GM12891 (cell line): ENCODE measurements around the gene PREX1.

ENCODE experiments used
- DNase-seq: peaks from one replicate; pipeline ENCODE4 v3.0.0; 2011; ENCODE audit warnings: low spot score; ENCODE audit not compliant: insufficient read length
- FAIRE-seq: peaks from 2 replicates; lab custom pipeline; 2011; peaks lifted over from hg19 to GRCh38; lab: Jason Lieb, UNC
- PAX5 ChIP-seq: IDR thresholded peaks from 2 replicates; pipeline ENCODE4 v1.6.1; 2011; ENCODE audit warnings: low read length, moderate library complexity, mild to moderate bottlenecking; ENCODE audit not compliant: insufficient read depth, severe bottlenecking
- POLR2A ChIP-seq: IDR thresholded peaks from 2 replicates; pipeline ENCODE4 v1.6.1; 2011; ENCODE audit warnings: low read depth, low read length, control low read depth
- POLR2AphosphoS5 ChIP-seq: IDR thresholded peaks from 2 replicates; pipeline ENCODE4 v1.6.1; 2011; ENCODE audit warnings: low read depth, low read length, control low read depth
- POU2F2 ChIP-seq: IDR thresholded peaks from 2 replicates; pipeline ENCODE4 v1.6.1; 2011; ENCODE audit warnings: low read depth, mild to moderate bottlenecking, control low read depth, low read length, moderate library complexity
- SPI1 ChIP-seq: IDR thresholded peaks from 2 replicates; pipeline ENCODE4 v1.6.1; 2011; ENCODE audit warnings: low read depth, low read length, control low read depth
- TAF1 ChIP-seq: IDR thresholded peaks from 2 replicates; pipeline ENCODE4 v1.6.1; 2011; ENCODE audit warnings: low read depth, low read length, control low read depth

Gene PREX1

GRCh38 chr20:48626938-48627736, 200.7 kb downstream of the PREX1 start:
- FAIRE-seq: no peak
- no peak for DNase-seq
- no peak for TF ChIP-seq TAF1
- no peak for TF ChIP-seq PAX5
- TF ChIP-seq POLR2A: no peak
- no peak for TF ChIP-seq SPI1
- no peak for TF ChIP-seq POLR2AphosphoS5
- TF ChIP-seq POU2F2: no peak

GRCh38 chr20:48626226-48626937, 201.4 kb downstream of the PREX1 start:
- FAIRE-seq (no peak), DNase-seq (no peak)
- TF ChIP-seq POU2F2 (no peak), TAF1 (no peak), PAX5 (no peak), POLR2A (no peak), POLR2AphosphoS5 (no peak), SPI1 (no peak)

- TF ChIP-seq POLR2AphosphoS5: no peak
- TF ChIP-seq POU2F2: no peak
- no peak for TF ChIP-seq PAX5
- no peak for TF ChIP-seq SPI1
- no peak for TF ChIP-seq POLR2A
- no peak for TF ChIP-seq TAF1
- no peak for DNase-seq
- FAIRE-seq: no peak
These were observed 202.5 kb downstream of the PREX1 start for GRCh38 chr20:48625136-48625900.

GRCh38 chr20:48624315-48625020, 203.3 kb downstream of the PREX1 start:
- TF ChIP-seq POLR2A (no peak), TAF1 (no peak)
- FAIRE-seq (no peak), DNase-seq (no peak)

- FAIRE-seq (no peak), DNase-seq (no peak)
- TF ChIP-seq POU2F2 (no peak), PAX5 (no peak), TAF1 (no peak), SPI1 (no peak), POLR2AphosphoS5 (no peak), POLR2A (no peak)
These were observed 203.9 kb downstream of the PREX1 start for GRCh38 chr20:48623906-48624265.

GRCh38 chr20:48623176-48623905, 204.5 kb downstream of the PREX1 start:
- no peak for FAIRE-seq
- DNase-seq: no peak
- TF ChIP-seq POU2F2: no peak
- TF ChIP-seq SPI1: no peak
- no peak for TF ChIP-seq POLR2AphosphoS5
- no peak; the same call in 1 of the 2 replicates for TF ChIP-seq POLR2A
- no peak for TF ChIP-seq PAX5
- TF ChIP-seq TAF1: no peak

- DNase-seq (no peak), FAIRE-seq (no peak)
- TF ChIP-seq POU2F2: no peak
- TF ChIP-seq POLR2AphosphoS5: no peak
- TF ChIP-seq POLR2A: no peak
- no peak for TF ChIP-seq TAF1
- TF ChIP-seq PAX5: no peak
These were observed 205.4 kb downstream of the PREX1 start for GRCh38 chr20:48622421-48622820.

- DNase-seq (no peak), FAIRE-seq (no peak)
- TF ChIP-seq SPI1 (no peak), POLR2A (peak; percentile 37; the same call in 1 of the 2 replicates), POLR2AphosphoS5 (no peak), POU2F2 (no peak), TAF1 (no peak), PAX5 (no peak)
These were observed 206.3 kb downstream of the PREX1 start for GRCh38 chr20:48621376-48622078.
